Measurements from ENCODE around the gene TMC7. TPM values are rescaled to one million over a fixed set of nuclear protein-coding genes. Genes with fewer than 3 reads are reported as not detected.

TMC7 gene
- total and polyA plus RNA-seq, 2 experiments from 2014 or later: 1.7 to 2.4 TPM

- no peak overlapping the region for H3K4me3 Mint-ChIP-seq
- H3K27ac Mint-ChIP-seq: no peak overlapping the region
- Histone ChIP-seq H3K9me2 (ENCODE audit: insufficient read depth) (no peaks in the 10 kb centered on the region), H2AFZ (no peak overlapping the region), H3K36me3 (ENCODE audit: insufficient read depth) (no peaks in the 10 kb centered on the region), H3K4me3 (no peak overlapping the region), H3K4me1 (ENCODE audit: insufficient read depth) (peaks cover 6% of the 10 kb centered on the region; the same call in 1 of the 2 replicates), H4K20me1 (replicated peaks; ENCODE audit: insufficient read depth) (no peaks in the 10 kb centered on the region), H3F3A (replicated peaks; ENCODE audit: low read depth) (no peaks in the 10 kb centered on the region), H3K27me3 (ENCODE audit: insufficient read depth) (no peaks in the 10 kb centered on the region), H3K27ac (ENCODE audit: low read depth) (no peak overlapping the region), H3K79me2 (replicated peaks; ENCODE audit: insufficient read depth) (no peaks in the 10 kb centered on the region), H3K4me2 (no peak overlapping the region)
- peaks cover 6% of the 10 kb centered on the region for H3K27me3 Mint-ChIP-seq (ENCODE audit: insufficient read depth, low read depth, poor library complexity)
- ATAC-seq (no peak), DNase-seq (ENCODE audit: low spot score) (no peak)
- no peak for TF ChIP-seq ZNF331 (CRISPR knock-in tag; IDR thresholded peaks at IDR 0.05; ENCODE audit: low read depth)
- no peak for TF ChIP-seq ZNF462 (CRISPR knock-in tag; IDR thresholded peaks at IDR 0.05)
- no peak for TF ChIP-seq STAT1 (IDR thresholded peaks at IDR 0.05; ENCODE audit: unreplicated experiment)
- TF ChIP-seq ZNF114 (CRISPR knock-in tag; IDR thresholded peaks at IDR 0.05): no peak
- TF ChIP-seq REST (IDR thresholded peaks at IDR 0.05; ENCODE audit: unreplicated experiment): no peak
- no peak for TF ChIP-seq EZH2phosphoT487 (IDR thresholded peaks at IDR 0.05; ENCODE audit: unreplicated experiment)
- no peak for TF ChIP-seq CTCF (conservative IDR thresholded peaks at IDR 0.05; ENCODE audit: low read depth in 2 of 2)
- TF ChIP-seq EZH2 (IDR thresholded peaks at IDR 0.05; ENCODE audit: low read depth, unreplicated experiment): no peak
- H3K9me3 Mint-ChIP-seq: no peaks in the 10 kb centered on the region
- no peaks in the 10 kb centered on the region for H3K36me3 Mint-ChIP-seq (ENCODE audit: low read depth)
- peaks cover 7% of the 10 kb centered on the region; the same call in 2 of the 3 replicates for H3K4me1 Mint-ChIP-seq
Observed at GRCh38 chr16:18966791-18967190, 16.9 kb upstream of the TMC7 start.

Measured in GM23338 (cell line).